ENCODE results near the gene GPR180.

- TF ChIP-seq YY1 (IDR thresholded peaks at IDR 0.05; ENCODE audit: low read depth) (no peak), ZBTB7A (IDR thresholded peaks at IDR 0.05; ENCODE audit: low read depth) (no peak), RAD21 (IDR thresholded peaks at IDR 0.05; ENCODE audit: low read depth) (no peak), NFIC (IDR thresholded peaks at IDR 0.05) (no peak), EP300 (IDR thresholded peaks at IDR 0.05; ENCODE audit: borderline replicate concordance) (no peak), REST (IDR thresholded peaks at IDR 0.05; ENCODE audit: low read depth) (no peak), TAF1 (IDR thresholded peaks at IDR 0.05; ENCODE audit: low read depth) (no peak), CREB1 (IDR thresholded peaks at IDR 0.05; ENCODE audit: low read depth) (no peak), MAX (IDR thresholded peaks at IDR 0.05) (no peak)
Observed at GRCh38 chr13:94602467-94602866, 810 bp downstream of the GPR180 start.

Measured in Ishikawa (cell line).